Calu3 (cell line): ENCODE results near the gene CPNE9. TPM values are rescaled to one million over a fixed set of nuclear protein-coding genes. Genes with fewer than 3 reads are reported as not detected.

Experiments
- BruUV-seq: library from RNA; stranded (reverse); fragments of 400-500 nt; replicated peaks from 2 replicates; lab custom pipeline; 2021; lab: Mats Ljungman, UMichigan
- CTCF ChIA-PET: fragments of 300-600 bp; sonication (Branson Sonifier 250); formaldehyde crosslinking; loops from one replicate; lab custom pipeline; 2022; ENCODE audit warnings: antibody characterized with exemption; lab: Charles Lee
- DNase-seq: peaks from one replicate; pipeline ENCODE4 v3.0.0; 2022
- H3K27ac Mint-ChIP-seq: one replicate; pipeline ENCODE4 v1.8.0; 2022; ENCODE audit warnings: mixed read lengths; ENCODE audit not compliant: unreplicated experiment
- H3K27me3 Mint-ChIP-seq: one replicate; pipeline ENCODE4 v1.8.0; 2022; ENCODE audit warnings: mixed read lengths; ENCODE audit not compliant: unreplicated experiment
- H3K36me3 Mint-ChIP-seq: one replicate; pipeline ENCODE4 v1.8.0; 2022; ENCODE audit warnings: mild to moderate bottlenecking, moderate library complexity, mixed read lengths; ENCODE audit not compliant: insufficient read depth, unreplicated experiment
- H3K4me1 Mint-ChIP-seq: one replicate; pipeline ENCODE4 v1.8.0; 2022; ENCODE audit warnings: mild to moderate bottlenecking, low read depth, mixed read lengths; ENCODE audit not compliant: unreplicated experiment
- H3K4me3 Mint-ChIP-seq: one replicate; pipeline ENCODE4 v1.8.0; 2022; ENCODE audit warnings: mild to moderate bottlenecking, low read depth, moderate library complexity, mixed read lengths; ENCODE audit not compliant: unreplicated experiment
- H3K9me3 Mint-ChIP-seq: one replicate; pipeline ENCODE4 v1.8.0; 2022; ENCODE audit warnings: low read depth, mixed read lengths; ENCODE audit not compliant: unreplicated experiment
- CTCF ChIP-seq: fragments of 200-600 bp; IDR thresholded peaks from one replicate; pipeline ENCODE4 v1.8.0; 2022; ENCODE audit warnings: antibody characterized with exemption; ENCODE audit not compliant: unreplicated experiment
- intact Hi-C: fragments of 100-400 bp; cut with micrococcal nuclease; formaldehyde crosslinking; loops from one replicate; pipeline ENCODE4 v1.10.0; 2022; ENCODE audit not compliant: unreplicated experiment
- total RNA-seq: library from RNA; stranded (reverse); gene quantifications from 2 replicates; pipeline ENCODE4 v1.2.3, GENCODE V29; 2022

CPNE9 gene
- total RNA-seq, 1 experiment from 2014 or later, result not detected

DNA sequence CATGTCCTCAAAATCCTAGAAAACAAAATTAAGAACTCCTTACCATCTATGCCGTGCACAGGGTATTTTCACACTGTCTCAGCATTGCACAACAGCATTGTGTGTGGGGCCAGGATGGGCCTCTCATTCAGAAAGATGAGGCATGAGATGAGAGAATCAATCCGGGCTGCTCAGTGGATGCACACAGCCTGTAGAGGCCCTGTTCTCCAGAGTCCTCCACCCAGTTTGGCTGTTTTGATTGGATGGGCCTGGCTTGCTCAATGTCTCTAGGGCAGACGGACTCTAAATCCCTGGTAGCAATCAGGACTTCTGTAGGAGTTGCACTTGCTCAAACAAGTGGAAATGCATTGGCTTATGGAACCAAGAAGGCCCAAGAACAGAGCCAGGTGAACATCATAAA lies 20.2 kb upstream of the CPNE9 start:
- Mint-ChIP-seq H3K27me3 (no peaks in the 10 kb centered on the region), H3K27ac (no peak overlapping the region), H3K36me3 (peaks cover 28% of the 10 kb centered on the region), H3K9me3 (no peaks in the 10 kb centered on the region), H3K4me3 (no peak overlapping the region), H3K4me1 (peaks cover 5% of the 10 kb centered on the region)
- no TSS peak for BruUV-seq
- intact Hi-C loops, result no loop called here
- no peak for DNase-seq
- CTCF ChIA-PET, result no interaction called here
- no peak for TF ChIP-seq CTCF

- Mint-ChIP-seq H3K27ac (no peak overlapping the region), H3K36me3 (peaks cover 31% of the 10 kb centered on the region), H3K27me3 (no peaks in the 10 kb centered on the region), H3K4me3 (no peak overlapping the region), H3K4me1 (peaks cover 5% of the 10 kb centered on the region), H3K9me3 (no peaks in the 10 kb centered on the region)
- TF ChIP-seq CTCF, result no peak
- CTCF ChIA-PET, result no interaction called here
- intact Hi-C loops, result no loop called here
- DNase-seq, result no peak
- BruUV-seq, result no TSS peak
These were observed 18.2 kb upstream of the CPNE9 start for GRCh38 chr3:9685216-9686049.

DNA sequence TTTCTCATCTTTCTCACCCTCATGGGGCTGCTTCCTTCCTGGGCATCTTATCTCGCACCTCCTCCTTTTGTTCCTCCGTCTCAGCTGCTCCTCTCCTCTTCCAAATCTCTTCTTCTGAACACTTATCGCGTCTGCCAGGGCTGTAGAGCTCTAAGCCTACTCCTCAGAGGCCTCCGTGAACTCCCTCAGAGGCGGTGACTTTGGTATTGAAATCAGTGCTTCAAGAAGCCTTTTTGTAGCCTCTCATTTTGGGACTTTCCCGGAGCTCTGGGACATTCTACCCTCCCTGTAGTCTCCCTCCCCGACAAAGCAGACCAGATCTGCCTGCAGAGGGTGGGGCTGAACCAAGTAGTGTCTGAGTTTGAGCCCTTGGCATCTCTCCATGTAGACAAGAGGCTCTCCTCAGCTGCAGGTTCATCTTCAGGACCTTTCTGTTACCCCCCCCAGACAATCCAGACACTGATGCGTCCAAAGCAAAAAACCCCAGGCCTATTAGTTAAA lies 17.5 kb upstream of the CPNE9 start:
- H3K27ac Mint-ChIP-seq, result no peak overlapping the region
- intact Hi-C loops, result no loop called here
- peaks cover 24% of the 10 kb centered on the region for H3K36me3 Mint-ChIP-seq
- TF ChIP-seq CTCF, result no peak
- CTCF ChIA-PET, result no interaction called here
- no peaks in the 10 kb centered on the region for H3K9me3 Mint-ChIP-seq
- H3K4me1 Mint-ChIP-seq, result peaks cover 3% of the 10 kb centered on the region
- BruUV-seq, result no TSS peak
- H3K4me3 Mint-ChIP-seq, result no peak overlapping the region
- no peaks in the 10 kb centered on the region for H3K27me3 Mint-ChIP-seq
- DNase-seq, result no peak

DNA sequence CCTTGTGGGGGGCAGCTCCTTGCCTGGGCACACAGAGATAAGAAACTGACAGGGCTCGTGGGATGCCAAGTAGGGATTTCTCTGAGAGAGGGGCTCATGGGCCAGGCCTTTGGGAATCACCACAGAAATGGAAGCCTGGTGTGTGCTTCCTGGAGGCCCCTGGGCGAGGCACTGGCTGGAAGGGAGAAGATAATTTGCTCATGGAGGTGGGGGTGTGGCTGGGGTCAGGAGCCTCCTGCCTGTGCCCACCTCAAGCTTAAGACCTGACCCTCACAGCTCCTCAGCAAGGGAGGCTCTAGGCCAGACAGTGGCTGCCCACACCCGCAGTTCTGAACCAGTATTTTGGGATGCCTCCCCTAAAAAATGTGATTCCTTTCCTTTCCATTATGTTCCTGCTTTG lies 16.9 kb upstream of the CPNE9 start:
- H3K9me3 Mint-ChIP-seq, result no peaks in the 10 kb centered on the region
- intact Hi-C loops, result no loop called here
- no peaks in the 10 kb centered on the region for H3K27me3 Mint-ChIP-seq
- CTCF ChIA-PET, result interaction anchor here (0.7 kb wide), 1 partner anchor 56 kb away, joined by 3 read pairs; no protein-coding TSS in a partner anchor
- H3K27ac Mint-ChIP-seq, result no peak overlapping the region
- BruUV-seq, result no TSS peak
- H3K36me3 Mint-ChIP-seq, result peaks cover 22% of the 10 kb centered on the region
- H3K4me3 Mint-ChIP-seq, result no peak overlapping the region
- DNase-seq, result no peak
- no peaks in the 10 kb centered on the region for H3K4me1 Mint-ChIP-seq
- no peak for TF ChIP-seq CTCF
